ENCODE results near the gene IFNGR1. TPM values are rescaled to one million over a fixed set of nuclear protein-coding genes. Genes with fewer than 3 reads are reported as not detected.

The IFNGR1 gene
- total RNA-seq, 1 donor from 2014 or later = 148 TPM

- DNase-seq (ENCODE audit: low spot score) = no peak
Measured at GRCh38 chr6:137177611-137178010, 41.6 kb downstream of the IFNGR1 start.

GRCh38 chr6:137176729-137177128, 42.5 kb downstream of the IFNGR1 start:
- no peak for DNase-seq (ENCODE audit: low spot score)

GRCh38 chr6:137175868-137176245, 43.3 kb downstream of the IFNGR1 start:
- DNase-seq (ENCODE audit: low spot score) = no peak

GRCh38 chr6:137175157-137175867, 43.9 kb downstream of the IFNGR1 start:
- no peak for DNase-seq (ENCODE audit: low spot score)

GRCh38 chr6:137173501-137173900, 45.7 kb downstream of the IFNGR1 start, which contains the start of gene IL22RA2:
Gene IL22RA2 (minus strand): TSS chr6:137173644. CDS start chr6:137161749, 11,895 bp downstream.
- no peak for DNase-seq (ENCODE audit: low spot score)

- no peak for DNase-seq (ENCODE audit: low spot score)
Measured at GRCh38 chr6:137172734-137173431, 46.3 kb downstream of the IFNGR1 start.

GRCh38 chr6:137171824-137172733, 47.1 kb downstream of the IFNGR1 start:
- DNase-seq (ENCODE audit: low spot score) = no peak

GRCh38 chr6:137171053-137171374, 48.2 kb downstream of the IFNGR1 start:
- no peak for DNase-seq (ENCODE audit: low spot score)

GRCh38 chr6:137170266-137171052, 48.7 kb downstream of the IFNGR1 start:
- DNase-seq (ENCODE audit: low spot score) = no peak

GRCh38 chr6:137167702-137168377, 51.3 kb downstream of the IFNGR1 start:
- no peak for DNase-seq (ENCODE audit: low spot score)

GRCh38 chr6:137166247-137167098, 52.7 kb downstream of the IFNGR1 start:
- DNase-seq (ENCODE audit: low spot score) = no peak

GRCh38 chr6:137165375-137166246, 53.6 kb downstream of the IFNGR1 start:
- DNase-seq (ENCODE audit: low spot score) = no peak

- DNase-seq (ENCODE audit: low spot score) = no peak
Measured at GRCh38 chr6:137163732-137164318, 55.4 kb downstream of the IFNGR1 start.

- DNase-seq (ENCODE audit: low spot score) = no peak
Measured at GRCh38 chr6:137162692-137163306, 56.4 kb downstream of the IFNGR1 start.

GRCh38 chr6:137161949-137162348, 57.2 kb downstream of the IFNGR1 start:
- DNase-seq (ENCODE audit: low spot score) = no peak

- no peak for DNase-seq (ENCODE audit: low spot score)
Measured at GRCh38 chr6:137160763-137161162, 58.4 kb downstream of the IFNGR1 start.

GRCh38 chr6:137159912-137160311, 59.3 kb downstream of the IFNGR1 start:
- no peak for DNase-seq (ENCODE audit: low spot score)

GRCh38 chr6:137157601-137158000, 61.6 kb downstream of the IFNGR1 start:
- DNase-seq (ENCODE audit: low spot score) = no peak

Data from mesenteric fat pad (tissue), 1 donor.